HepG2 (cell line): ENCODE measurements around the gene CST11. TPM values are rescaled to one million over a fixed set of nuclear protein-coding genes. Genes with fewer than 3 reads are reported as not detected.

Experiments used
- ARHGAP35 ChIP-seq: sonication (generic); formaldehyde crosslinking; IDR thresholded peaks from 2 replicates; pipeline ENCODE4 v1.9.0; 2022; ENCODE audit warnings: mild to moderate bottlenecking, inconsistent platforms, moderate library complexity, missing genetic modification reagents, borderline replicate concordance
- CREBL2 ChIP-seq: sonication (generic); formaldehyde crosslinking; IDR thresholded peaks from 2 replicates; pipeline ENCODE4 v1.8.1; 2023; ENCODE audit warnings: missing genetic modification reagents, mild to moderate bottlenecking, borderline replicate concordance
- CREM ChIP-seq, 2 experiments: sonication (generic) in 1 of 2; formaldehyde crosslinking in 1 of 2; IDR thresholded peaks; 2 replicates each; pipeline versions ENCODE4 v1.4.0 to v1.6.1; 2016 to 2020; ENCODE audit warnings: antibody characterized with exemption in 1 of 2, mild to moderate bottlenecking in 1 of 2, missing genetic modification reagents in 1 of 2
- HINFP ChIP-seq: sonication (generic); formaldehyde crosslinking; IDR thresholded peaks from 2 replicates; pipeline ENCODE4 v1.4.0; 2020; ENCODE audit warnings: low read depth, mild to moderate bottlenecking, missing genetic modification reagents
- MAF1 ChIP-seq: sonication (generic); formaldehyde crosslinking; IDR thresholded peaks from 2 replicates; pipeline ENCODE4 v1.5.0; 2020; ENCODE audit warnings: missing genetic modification reagents, borderline replicate concordance
- NFIC ChIP-seq: IDR thresholded peaks from 2 replicates; pipeline ENCODE4 v1.6.1; 2012; ENCODE audit warnings: mild to moderate bottlenecking, low read length, inconsistent platforms
- NR2F2 ChIP-seq: IDR thresholded peaks from 2 replicates; pipeline ENCODE4 v1.6.1; 2012; ENCODE audit warnings: low read depth, inconsistent platforms, borderline replicate concordance
- POGK ChIP-seq: sonication (generic); formaldehyde crosslinking; conservative IDR thresholded peaks from 2 replicates; pipeline ENCODE4 v1.8.0; 2022; ENCODE audit warnings: mild to moderate bottlenecking, moderate library complexity, missing genetic modification reagents
- PRMT3 ChIP-seq: sonication (generic); formaldehyde crosslinking; IDR thresholded peaks from 2 replicates; pipeline ENCODE4 v1.8.1; 2022; ENCODE audit warnings: low read depth, mild to moderate bottlenecking, moderate library complexity, missing genetic modification reagents, borderline replicate concordance
- PTBP1 ChIP-seq: fragments of 200-400 bp; formaldehyde crosslinking; IDR thresholded peaks from 2 replicates; pipeline ENCODE4 v1.6.1; 2018; ENCODE audit warnings: low read length, low read depth; ENCODE audit not compliant: poor library complexity, severe bottlenecking
- SAP130 ChIP-seq: IDR thresholded peaks from 2 replicates; pipeline ENCODE4 v1.6.1; 2016; ENCODE audit warnings: low read depth
- SP5 ChIP-seq: IDR thresholded peaks from 2 replicates; pipeline ENCODE4 v1.6.1; 2016; ENCODE audit warnings: low read depth, borderline replicate concordance
- TAF1 ChIP-seq: sonication (generic); formaldehyde crosslinking; IDR thresholded peaks from 2 replicates; pipeline ENCODE4 v1.4.0; 2020; ENCODE audit warnings: missing genetic modification reagents
- TEAD3 ChIP-seq: optimal IDR thresholded peaks from 2 replicates; pipeline ENCODE3; 2016; ENCODE audit warnings: borderline replicate concordance
- TERF1 ChIP-seq: sonication (generic); formaldehyde crosslinking; IDR thresholded peaks from 2 replicates; pipeline ENCODE4 v1.8.0; 2022; ENCODE audit warnings: mild to moderate bottlenecking, missing genetic modification reagents, moderate library complexity
- ZBTB39 ChIP-seq: sonication (generic); formaldehyde crosslinking; IDR thresholded peaks from 2 replicates; pipeline ENCODE4 v1.5.0; 2020; ENCODE audit warnings: missing genetic modification reagents
- ZBTB7B ChIP-seq: sonication (generic); formaldehyde crosslinking; IDR thresholded peaks from 2 replicates; pipeline ENCODE4 v1.4.0; 2020; ENCODE audit warnings: missing genetic modification reagents
- ZFP36 ChIP-seq: fragments of 150-350 bp; IDR thresholded peaks from 2 replicates; pipeline ENCODE4 v1.6.1; 2018; ENCODE audit warnings: borderline replicate concordance, low read length, low read depth; ENCODE audit not compliant: partially characterized antibody
- ZKSCAN1 ChIP-seq: fragments of 150-350 bp; IDR thresholded peaks from 2 replicates; pipeline ENCODE4 v1.6.1; 2014; ENCODE audit warnings: low read length
- ZNF383 ChIP-seq: sonication (generic); formaldehyde crosslinking; IDR thresholded peaks from 2 replicates; pipeline ENCODE4 v1.4.0; 2020; ENCODE audit warnings: missing genetic modification reagents, mild to moderate bottlenecking, borderline replicate concordance
- ZNF547 ChIP-seq: sonication (generic); formaldehyde crosslinking; IDR thresholded peaks from 2 replicates; pipeline ENCODE4 v1.5.1; 2020; ENCODE audit warnings: mild to moderate bottlenecking, missing genetic modification reagents
- ZNF670 ChIP-seq: sonication (generic); formaldehyde crosslinking; IDR thresholded peaks from 2 replicates; pipeline ENCODE4 v1.8.0; 2022; ENCODE audit warnings: mild to moderate bottlenecking, missing genetic modification reagents, borderline replicate concordance
- polyA plus RNA-seq, 8 experiments: library from polyadenylated mRNA; depleted of rRNA in 3 of 8; stranded (reverse) in 7 of 8; unstranded in 1 of 8; fragments of >200 nt; fragmentation: Illumina TruSeq in 4 of 8; extraction: Trizol in 4 of 8; gene quantifications; 2 replicates each; pipeline versions ENCODE4 v1.2.1 to v1.2.3, GENCODE V29; 2011 to 2016; ENCODE audit warnings: low read depth in 4 of 8, missing spikeins in 1 of 8, mixed read lengths in 1 of 8; ENCODE audit not compliant: insufficient read depth in 1 of 8
- total RNA-seq, 5 experiments: library from RNA; depleted of rRNA; stranded (reverse); fragments of >200 nt; fragmentation: Illumina TruSeq; extraction: Trizol; gene quantifications; 2 replicates each; pipeline ENCODE4 v1.2.3, GENCODE V29; 2016; ENCODE audit warnings: low read depth in 1 of 5

Gene CST11
- total and polyA plus RNA-seq, 2 of the 13 experiments (the other 11 are each of a cell fraction or from before 2014, with no cell fraction given), result not detected

- TF ChIP-seq POGK (CRISPR knock-in tag) (no peak; the same call in 1 of the 2 replicates), ZBTB7B (peak; percentile 65; the same call in 1 of the 2 replicates), CREM (IDR thresholded peaks at IDR 0.05) (no peak), CREM (CRISPR knock-in tag; IDR thresholded peaks at IDR 0.05) (no peak), PTBP1 (peak; percentile 62), SP5 (CRISPR knock-in tag) (peak; percentile 30; the same call in 1 of the 2 replicates), TAF1 (CRISPR knock-in tag) (no peak), CREBL2 (CRISPR knock-in tag) (no peak), NFIC (no peak), TEAD3 (CRISPR knock-in tag) (peak; percentile 24), SAP130 (CRISPR knock-in tag) (peak; percentile 79), ZBTB39 (0 out of 2 replicates have a peak, but pooled peaks have one; percentile 10), TERF1 (CRISPR knock-in tag) (no peak), ZNF670 (CRISPR knock-in tag) (no peak), HINFP (no peak), PRMT3 (CRISPR knock-in tag) (no peak), ZFP36 (no peak), ZNF383 (CRISPR knock-in tag) (0 out of 2 replicates have a peak, but pooled peaks have one; percentile 34), ZNF547 (CRISPR knock-in tag) (peak; percentile 33; the same call in 1 of the 2 replicates), ZKSCAN1 (no peak), NR2F2 (no peak), MAF1 (no peak), ARHGAP35 (CRISPR knock-in tag) (peak; percentile 44; the same call in 1 of the 2 replicates)
Measured at GRCh38 chr20:23419995-23420901, 32.4 kb downstream of the CST11 start (continued).
